Globus pallidus (tissue), 1 donor: ENCODE data around the gene C2CD3.
A peak's percentile ranks its signal among the peaks of the same experiment; 100 is the strongest.
"Not testable (repeated sequence)": the region's sequence is repeated elsewhere in the genome, so short reads cannot be mapped to it uniquely, and the experiment has no call there.

Experiments used
- DNase-seq: peaks from one replicate; pipeline ENCODE4 v3.0.0-alpha.2; 2015; ENCODE audit warnings: low spot score

The C2CD3 gene

GRCh38 chr11:74162681-74163467 lies 7.9 kb downstream of the C2CD3 start:
- no peak for DNase-seq

- no peak for DNase-seq
Measured at GRCh38 chr11:74159642-74160041, 11.2 kb downstream of the C2CD3 start.

- no peak for DNase-seq
Measured at GRCh38 chr11:74157169-74157568, 13.6 kb downstream of the C2CD3 start.

GRCh38 chr11:74154620-74155281 lies 16.1 kb downstream of the C2CD3 start:
- DNase-seq, result no peak

- DNase-seq, result no peak
Measured at GRCh38 chr11:74153224-74153623, 17.6 kb downstream of the C2CD3 start.

- DNase-seq, result no peak
Measured at GRCh38 chr11:74147199-74147929, 23.4 kb downstream of the C2CD3 start.

GRCh38 chr11:74144592-74144991 lies 26.2 kb downstream of the C2CD3 start:
- no peak for DNase-seq

GRCh38 chr11:74142624-74143023 lies 28.2 kb downstream of the C2CD3 start:
- no peak for DNase-seq

- DNase-seq, result no peak
Measured at GRCh38 chr11:74141908-74142307, 28.9 kb downstream of the C2CD3 start.

GRCh38 chr11:74141241-74141695 lies 29.5 kb downstream of the C2CD3 start:
- DNase-seq, result no peak

GRCh38 chr11:74139919-74140431 lies 30.8 kb downstream of the C2CD3 start:
- DNase-seq, result not testable (repeated sequence)

- DNase-seq, result no peak
Measured at GRCh38 chr11:74139151-74139918, 31.5 kb downstream of the C2CD3 start.

- DNase-seq, result peak; percentile 13
Measured at GRCh38 chr11:74138572-74138971, 32.2 kb downstream of the C2CD3 start.

- no peak for DNase-seq
Measured at GRCh38 chr11:74138021-74138420, 32.8 kb downstream of the C2CD3 start.

GRCh38 chr11:74135127-74135840 lies 35.5 kb downstream of the C2CD3 start:
- DNase-seq, result no peak

GRCh38 chr11:74134661-74135060 lies 36.1 kb downstream of the C2CD3 start:
- DNase-seq, result no peak

GRCh38 chr11:74133436-74133835 lies 37.4 kb downstream of the C2CD3 start:
- no peak for DNase-seq

- no peak for DNase-seq
Measured at GRCh38 chr11:74132833-74133232, 38.0 kb downstream of the C2CD3 start.

GRCh38 chr11:74129121-74129520 lies 41.7 kb downstream of the C2CD3 start:
- DNase-seq, result not testable (repeated sequence)

GRCh38 chr11:74123008-74123448 lies 47.8 kb downstream of the C2CD3 start:
- DNase-seq, result no peak

- no peak for DNase-seq
Measured at GRCh38 chr11:74121804-74122203, 49.0 kb downstream of the C2CD3 start.
